DLD1 (cell line): ENCODE data around the gene BIRC2.
"Not testable (repeated sequence)": the region's sequence is repeated elsewhere in the genome, so short reads cannot be mapped to it uniquely, and the experiment has no call there.

Experiments used
- in situ Hi-C: cut with HindIII; loops from 2 replicates; pipeline ENCODE4 v1.10.0; 2017; ENCODE audit warnings: low sequenced_read_pairs

The BIRC2 gene

DNA sequence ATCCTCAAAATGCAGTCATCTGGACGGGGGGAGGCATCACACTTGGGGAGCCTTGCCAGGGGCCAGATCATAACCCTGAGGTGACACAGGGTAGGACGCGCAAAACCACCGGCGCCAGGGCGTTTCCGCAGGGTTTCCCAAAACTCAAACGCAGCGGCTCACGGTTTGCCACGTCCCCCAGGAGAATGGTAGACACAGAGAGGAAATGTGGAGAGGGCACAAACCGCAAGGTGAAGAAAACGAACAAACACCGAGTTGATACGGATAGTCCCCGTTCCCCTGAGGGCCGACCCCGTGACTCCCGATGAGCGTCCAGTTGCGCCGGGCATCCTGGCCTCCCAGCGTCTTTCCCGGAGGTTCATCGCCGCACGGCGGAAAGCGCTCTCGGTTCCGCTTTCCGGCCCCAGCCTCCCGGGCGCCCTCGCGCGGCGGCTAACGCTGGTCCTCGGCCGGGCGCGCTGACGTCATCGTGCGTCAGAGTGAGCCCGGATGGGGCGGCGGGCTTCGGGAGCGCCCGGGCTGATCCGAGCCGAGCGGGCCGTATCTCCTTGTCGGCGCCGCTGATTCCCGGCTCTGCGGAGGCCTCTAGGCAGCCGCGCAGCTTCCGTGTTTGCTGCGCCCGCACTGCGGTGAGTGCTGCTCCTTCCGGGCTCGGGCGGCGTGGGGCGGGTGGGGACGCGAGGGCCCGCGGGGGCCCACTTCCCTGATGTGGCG, at the start of gene BIRC2:
Gene BIRC2, plus strand, starts transcription at position 467 of the 714 bp plus-strand sequence. CDS start 2,641 bp downstream, outside the sequence.
- in situ Hi-C loops, result loop anchor here (5.0 to 10.0 kb wide), 2 partner anchors 148 to 265 kb away; no protein-coding TSS in a partner anchor

DNA sequence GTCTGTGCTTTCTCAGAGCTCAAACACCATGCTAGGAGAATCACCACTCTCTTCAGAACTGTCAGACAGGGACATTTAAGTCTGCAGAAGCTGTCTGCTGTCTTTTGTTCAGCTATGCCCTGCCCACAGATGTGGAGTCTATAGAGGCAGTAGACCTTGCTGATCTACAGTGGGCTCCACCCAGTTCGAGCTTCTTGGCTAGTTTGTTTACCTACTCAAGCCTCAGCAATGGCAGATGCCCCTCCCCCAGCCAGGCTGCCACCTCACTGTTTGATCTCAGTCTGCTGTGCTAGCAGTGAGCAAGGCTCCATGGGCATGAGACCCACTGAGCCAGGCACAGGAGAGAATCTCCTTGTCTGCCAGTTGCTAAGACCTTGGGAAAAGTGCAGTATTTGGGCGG, 46.2 kb upstream of the BIRC2 start:
- in situ Hi-C loops, result not testable (repeated sequence)

DNA sequence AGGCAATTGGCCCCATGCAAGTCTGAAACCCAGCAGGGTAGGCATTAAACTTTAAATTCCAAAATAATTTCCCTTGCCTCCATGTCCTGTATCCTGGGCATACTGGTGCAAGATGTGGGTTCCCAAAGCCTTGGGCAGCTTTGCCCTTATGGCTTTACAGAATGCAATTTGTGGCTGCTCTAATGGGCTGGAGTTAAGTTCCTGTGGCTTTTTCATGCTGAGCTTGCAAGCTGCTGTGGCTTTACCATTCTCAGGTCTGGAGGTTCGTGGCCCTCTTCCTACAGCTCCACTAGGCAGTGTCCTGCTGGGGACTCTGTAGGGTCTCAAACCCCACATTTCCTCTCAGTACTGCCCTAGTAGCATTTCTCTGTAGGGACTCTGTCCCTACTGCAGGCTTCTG, 44.8 kb upstream of the BIRC2 start:
- in situ Hi-C loops, result no loop called here

DNA sequence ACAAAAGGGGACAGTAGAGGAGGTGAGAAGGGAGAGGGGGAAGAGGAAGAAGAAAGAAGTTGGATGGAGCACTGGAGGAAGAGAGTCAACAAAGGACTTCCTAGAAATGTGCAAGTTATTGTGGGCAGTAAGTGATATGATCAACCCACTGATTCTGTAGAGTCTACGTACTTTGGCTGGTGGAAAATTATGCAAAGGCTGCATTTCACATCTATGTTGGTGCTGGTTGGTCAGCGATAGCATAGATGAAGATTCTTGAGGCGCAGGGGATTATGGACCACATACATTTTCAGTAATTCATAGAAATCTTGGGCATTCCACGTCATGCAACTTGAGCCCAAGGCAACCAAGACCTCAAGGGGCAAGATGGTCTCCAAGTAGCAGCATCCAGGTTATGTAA, 42.3 kb upstream of the BIRC2 start:
- in situ Hi-C loops, result no loop called here

DNA sequence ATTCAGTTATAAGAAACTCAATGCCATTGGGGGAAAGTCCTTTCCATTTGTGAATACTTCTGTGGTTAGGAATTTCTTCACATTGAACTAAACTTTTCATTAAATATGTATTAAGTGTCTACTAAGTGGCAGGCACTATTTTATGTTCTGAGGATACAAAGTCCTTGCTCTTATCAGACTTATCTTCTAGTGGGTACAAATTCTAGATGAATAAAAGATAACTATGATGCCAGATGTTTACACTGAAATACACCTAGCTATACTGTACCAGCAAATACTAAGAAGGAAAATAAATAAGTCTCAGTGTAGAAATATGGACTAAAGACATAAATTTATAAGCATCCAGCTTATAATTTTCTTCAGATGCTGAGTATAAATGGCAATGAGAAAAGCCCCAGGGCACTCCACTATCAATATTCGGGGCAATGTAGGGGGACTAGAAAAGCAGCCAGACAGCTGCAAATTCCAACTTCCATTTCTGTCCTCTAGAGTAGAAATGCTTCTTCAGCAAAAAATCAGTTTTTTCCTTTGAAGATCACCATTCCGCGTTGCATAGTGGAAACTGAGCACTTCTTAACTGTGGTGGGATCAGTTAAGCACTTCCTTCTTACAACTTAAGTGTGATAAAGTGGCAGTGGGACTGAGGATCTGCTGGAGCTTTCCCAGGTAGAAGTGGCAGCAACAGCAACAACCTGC, 41.5 kb upstream of the BIRC2 start:
- in situ Hi-C loops, result no loop called here

DNA sequence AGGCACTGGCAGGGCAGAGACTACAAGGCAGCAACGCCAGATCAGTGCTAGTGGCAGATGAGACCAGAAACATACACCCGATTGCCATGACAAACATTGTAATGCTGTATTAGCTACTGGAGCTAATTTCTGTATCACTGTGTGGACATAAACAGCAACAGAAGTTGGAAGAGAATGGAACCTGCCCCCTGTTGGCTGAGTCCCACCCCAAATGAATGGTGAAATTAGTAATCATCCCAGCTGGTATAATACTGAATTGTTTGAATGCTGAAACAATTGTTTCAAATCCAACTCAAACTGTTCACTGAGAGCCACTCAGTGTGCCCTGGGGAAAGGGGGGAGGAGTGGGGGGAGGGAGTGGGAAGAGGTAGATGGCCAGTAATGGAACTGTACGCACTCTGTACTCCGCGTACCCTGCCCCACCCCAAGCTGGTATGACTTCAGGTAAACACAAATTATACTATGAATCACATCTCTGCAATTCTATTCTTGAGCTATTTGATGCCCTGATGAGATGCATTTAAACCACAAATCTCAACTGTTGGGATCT, 40.9 kb upstream of the BIRC2 start:
- in situ Hi-C loops, result no loop called here

DNA sequence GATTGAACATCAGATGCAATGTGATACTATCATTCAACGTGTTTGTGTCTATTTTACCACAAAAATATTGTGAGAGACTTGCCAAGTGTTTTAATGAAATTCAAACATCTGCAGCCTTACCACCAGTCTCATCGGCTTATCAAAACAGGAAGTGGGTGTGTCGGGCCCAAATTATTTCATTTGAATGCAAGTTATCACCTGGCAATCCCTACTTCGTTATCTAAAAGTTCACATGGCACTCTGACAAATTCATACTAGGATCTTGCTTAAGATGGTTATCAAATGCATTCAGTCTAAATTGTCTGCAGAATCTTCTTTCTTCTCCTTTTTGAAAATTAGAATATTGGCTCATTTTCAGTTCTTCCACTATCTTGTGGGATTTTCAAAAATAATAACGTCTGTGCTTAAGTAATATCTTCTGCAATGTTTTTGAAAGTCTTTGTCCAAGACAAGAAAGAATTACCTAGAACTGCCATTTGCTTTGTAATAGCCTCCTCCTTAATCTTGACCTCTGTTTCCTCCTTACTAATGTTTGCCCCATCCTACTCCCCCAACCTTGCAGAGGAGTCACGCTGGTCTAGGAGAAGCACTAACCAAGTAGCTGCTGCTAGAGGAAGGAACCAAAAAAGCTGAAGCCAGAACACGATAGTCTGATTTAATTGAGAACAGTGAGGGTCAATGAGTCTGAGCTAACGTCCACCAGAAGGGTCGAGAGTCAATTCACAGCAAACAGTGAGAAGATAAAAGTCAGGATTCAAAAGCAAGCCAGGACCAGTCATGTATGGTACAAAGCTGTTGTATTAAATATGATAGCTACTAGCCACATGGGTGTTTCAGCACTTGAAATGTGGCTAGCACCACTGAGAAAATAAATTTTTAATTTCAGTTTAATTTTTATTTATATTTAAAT, 39.9 kb upstream of the BIRC2 start:
- in situ Hi-C loops, result no loop called here

DNA sequence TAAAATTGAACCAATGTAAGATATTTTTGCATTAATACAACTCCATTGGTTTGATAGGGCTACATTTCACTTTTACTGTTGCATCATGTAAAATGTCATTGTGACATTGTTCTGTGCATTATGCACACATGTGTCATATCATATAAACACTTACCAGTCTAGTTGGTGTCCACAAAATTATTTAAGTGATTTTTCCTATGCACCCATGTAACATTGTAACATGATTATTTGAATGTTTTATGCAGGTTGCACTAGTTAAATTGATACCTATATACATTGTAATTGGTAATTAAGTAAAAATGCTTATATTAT, 39.3 kb upstream of the BIRC2 start:
- in situ Hi-C loops, result no loop called here

DNA sequence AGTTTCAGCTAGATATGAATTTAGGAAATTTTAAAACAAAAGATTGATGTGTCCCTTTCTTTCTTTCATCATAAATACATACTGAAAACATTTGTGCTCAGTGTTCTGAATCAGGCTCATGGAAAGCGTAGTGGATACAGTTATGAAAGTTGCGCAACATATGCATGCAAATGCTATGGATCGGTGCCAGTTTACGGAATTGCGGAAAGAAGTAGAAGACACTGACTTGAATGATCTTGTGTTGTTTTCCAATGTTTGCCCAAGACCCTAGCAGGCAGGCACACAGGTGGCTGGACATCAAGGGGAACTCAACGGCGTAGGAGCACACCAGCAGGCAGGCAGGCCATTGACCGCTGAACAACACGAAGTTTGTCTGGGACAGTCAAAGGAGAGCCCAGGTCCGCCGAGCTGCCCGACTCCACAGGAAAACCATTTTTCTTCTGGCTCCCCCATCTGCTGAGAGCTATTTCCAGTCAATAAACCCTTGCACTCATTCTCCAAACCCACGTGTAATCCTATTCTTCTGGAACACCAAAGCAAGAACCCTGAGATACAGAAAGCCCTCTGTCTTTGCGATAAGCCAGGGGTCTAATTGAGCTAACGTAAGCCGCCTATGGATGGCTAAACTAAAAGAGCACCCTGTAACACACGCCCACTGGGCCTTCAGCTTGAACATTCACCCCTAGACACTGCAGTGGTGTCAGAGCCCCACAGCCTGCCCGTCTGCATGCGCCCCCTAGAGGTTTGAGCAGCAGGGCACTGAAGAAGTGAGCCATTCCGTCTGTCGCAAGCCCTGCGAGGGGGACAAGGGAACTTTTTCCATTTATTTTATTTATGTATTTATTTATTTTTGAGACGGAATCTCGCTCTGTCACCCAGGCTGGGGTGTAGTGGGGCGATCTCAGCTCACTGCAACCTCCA, 37.1 kb upstream of the BIRC2 start:
- in situ Hi-C loops, result no loop called here

DNA sequence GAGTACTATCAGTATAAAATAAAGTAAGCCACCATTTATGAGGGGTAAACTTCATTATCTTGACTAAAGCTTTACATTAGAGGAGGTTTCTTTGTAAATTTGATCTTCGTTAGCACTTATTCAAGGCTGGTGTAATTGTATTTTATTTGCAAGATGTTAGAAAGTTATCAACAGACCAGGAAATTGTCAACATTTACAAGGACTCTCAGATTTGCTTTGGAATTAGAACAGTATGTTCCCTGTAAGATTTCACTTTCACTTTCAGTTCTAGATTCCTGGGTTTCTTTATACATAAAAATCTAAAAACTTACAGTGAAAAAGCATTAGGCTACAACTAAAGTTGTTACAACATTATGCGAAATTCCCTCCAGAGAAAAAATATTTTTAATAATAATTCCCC, 34.3 kb upstream of the BIRC2 start:
- in situ Hi-C loops, result no loop called here

DNA sequence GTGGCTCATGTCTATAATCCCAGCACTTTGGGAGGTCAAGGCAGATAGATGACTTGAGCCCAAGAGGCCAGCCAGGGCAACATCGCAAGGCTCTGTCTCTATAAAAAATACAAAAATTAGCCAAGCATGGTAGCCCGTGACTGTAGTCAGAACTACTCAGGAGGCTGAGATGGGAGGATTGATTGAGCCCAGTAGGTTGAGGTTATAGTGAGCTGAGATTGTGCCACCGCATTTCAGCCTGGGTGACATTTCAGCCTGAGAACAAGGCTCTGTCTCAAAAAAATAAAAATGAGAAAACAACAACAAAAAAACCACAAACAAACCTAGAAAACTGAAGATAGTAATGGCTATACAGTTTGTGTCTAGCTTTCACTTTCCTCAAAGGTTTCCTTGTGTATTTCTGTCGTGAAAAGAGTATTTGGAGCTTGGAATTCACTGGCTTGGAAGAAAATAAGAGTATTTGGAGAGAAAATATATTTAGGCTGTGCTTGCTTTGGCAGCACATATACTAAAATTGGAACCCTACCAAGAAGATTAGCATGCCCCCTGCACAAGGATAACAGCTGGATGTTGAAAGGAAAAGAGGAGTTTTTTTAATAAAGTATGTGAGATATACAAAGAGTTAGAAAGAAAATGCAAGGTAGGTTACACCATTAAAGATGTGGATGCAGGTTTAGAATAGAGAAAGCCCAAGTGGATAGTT, 33.6 kb upstream of the BIRC2 start:
- in situ Hi-C loops, result no loop called here

DNA sequence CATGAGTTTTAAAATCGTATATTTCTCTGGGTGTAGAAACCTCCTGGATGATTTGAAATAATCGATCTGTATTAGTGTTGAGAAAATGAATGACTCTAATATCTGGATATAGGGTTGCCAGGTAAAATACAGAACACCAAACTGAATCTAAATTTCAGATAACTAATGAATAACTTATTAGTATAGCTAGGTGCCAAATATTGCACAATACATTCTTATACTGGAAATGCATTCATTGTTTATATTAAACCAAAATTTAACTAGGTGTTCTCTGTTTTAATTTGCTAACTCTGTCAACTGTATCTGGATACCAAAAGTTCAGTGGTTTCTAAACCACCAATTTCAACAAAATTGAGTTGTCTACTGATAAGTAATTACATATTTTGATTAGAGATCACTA, 32.2 kb upstream of the BIRC2 start:
- in situ Hi-C loops, result no loop called here

DNA sequence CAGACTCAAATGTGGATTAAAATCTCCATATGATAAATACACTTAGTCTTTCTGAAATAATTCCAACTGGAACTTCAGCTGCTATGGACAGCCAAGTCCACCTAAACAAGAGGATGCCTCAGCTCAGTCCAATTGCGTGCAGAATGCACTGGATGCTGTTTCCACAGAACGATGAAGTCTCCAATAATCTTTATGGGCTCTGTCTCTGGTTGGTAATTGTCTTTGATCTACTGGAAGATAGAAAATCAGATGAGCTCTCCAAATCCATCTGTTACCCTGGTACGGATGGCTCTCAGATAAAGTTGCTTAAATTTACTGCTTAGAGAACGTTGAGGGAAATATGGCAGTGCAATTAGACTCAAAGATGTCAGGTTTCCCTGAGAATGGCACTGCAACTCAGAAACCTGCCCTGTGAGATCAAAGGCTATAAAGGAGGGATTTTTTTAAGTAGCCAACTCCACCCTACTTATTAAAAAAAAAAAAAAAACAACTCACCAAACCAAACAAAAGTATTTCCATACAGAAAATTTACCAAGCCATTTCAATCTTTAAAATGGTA, 30.6 kb upstream of the BIRC2 start:
- in situ Hi-C loops, result no loop called here

DNA sequence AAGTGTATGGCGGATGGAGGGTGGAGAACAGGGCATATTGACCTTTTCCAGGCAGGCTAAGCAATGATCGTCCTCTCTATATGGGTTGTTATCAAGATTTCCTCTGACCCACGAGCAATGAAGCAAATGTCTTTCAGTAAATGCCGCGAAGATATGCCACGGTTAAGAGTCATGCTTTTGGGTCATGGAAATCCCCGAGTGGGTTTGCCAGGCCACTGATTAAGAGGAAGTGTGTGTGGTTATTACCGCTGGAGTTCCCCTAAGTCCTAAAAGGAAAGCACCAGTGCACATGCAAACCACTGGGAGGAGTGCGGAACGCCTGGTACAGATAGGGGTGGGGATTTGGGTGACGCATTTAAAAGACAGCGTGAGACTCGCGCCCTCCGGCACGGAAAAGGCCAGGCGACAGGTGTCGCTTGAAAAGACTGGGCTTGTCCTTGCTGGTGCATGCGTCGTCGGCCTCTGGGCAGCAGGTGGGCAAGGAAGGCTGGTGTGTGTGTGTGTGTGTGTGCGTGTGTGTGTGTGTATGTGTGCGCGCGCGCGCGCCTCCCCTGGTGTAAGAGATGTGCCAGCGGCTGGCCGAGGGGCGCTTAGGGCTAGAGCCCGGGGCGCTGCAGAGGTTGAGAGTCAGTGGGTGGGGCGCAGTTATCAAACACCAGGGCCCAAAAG, 29.8 kb upstream of the BIRC2 start, which contains the start of gene BIRC3:
Gene BIRC3, plus strand, starts transcription at position 386 of the 669 bp plus-strand sequence. CDS start 7,026 bp downstream, outside the sequence.
- in situ Hi-C loops, result no loop called here

DNA sequence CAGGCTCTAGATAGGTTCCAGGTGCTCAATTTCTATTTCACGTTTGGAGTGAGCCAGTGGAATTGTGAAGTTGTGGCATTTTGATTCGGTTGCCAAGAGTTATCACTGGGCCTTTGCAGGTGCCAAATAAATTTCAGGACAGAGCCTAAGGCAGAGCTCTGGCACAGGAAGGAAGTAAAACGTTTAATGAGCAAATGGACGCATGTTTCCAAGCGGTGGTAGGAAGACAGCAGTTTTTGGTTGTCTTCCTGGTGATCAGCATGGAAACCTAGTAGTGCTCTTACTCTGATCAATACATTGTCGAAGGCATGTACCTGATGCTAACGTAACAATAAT, 29.3 kb upstream of the BIRC2 start:
- in situ Hi-C loops, result no loop called here

DNA sequence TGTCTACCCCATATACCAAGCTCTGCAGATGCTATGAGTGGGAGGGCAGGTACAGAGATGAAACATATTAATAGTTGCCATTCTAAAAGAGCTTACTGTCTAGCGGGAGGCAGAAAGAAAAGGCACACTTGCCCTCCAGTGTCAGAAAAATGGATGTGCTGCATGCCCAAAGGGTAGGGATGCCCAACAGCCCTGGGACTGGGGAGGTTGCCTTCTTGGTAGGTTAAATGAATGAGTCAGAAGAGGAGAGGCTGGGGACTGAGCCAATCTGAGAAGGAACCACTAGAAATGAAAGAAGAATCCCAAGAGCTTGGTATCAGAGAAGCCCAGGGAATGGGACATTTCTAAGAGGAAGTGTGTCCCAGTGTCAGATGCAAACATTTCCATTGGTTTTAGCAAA, 28.5 kb upstream of the BIRC2 start:
- in situ Hi-C loops, result no loop called here

DNA sequence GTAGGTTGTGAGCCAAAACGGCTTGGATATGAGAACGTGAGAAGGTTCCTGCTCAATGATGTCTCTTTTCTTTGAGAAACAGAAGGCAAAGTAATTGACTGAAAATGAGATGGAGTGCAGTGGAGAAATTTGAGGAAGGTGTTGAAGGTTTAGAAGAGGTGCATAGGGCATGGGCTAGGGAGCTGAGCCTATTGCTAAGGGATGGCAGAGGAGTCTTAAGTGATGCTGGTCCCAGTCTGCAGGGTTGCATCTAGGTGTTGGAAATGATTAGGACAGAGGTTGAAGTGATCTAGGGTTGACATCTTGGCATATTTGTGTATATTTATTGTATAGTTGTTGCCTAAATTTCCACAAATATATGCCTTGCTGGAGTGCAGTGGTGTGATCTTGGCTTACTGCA, 27.5 kb upstream of the BIRC2 start:
- in situ Hi-C loops, result no loop called here

DNA sequence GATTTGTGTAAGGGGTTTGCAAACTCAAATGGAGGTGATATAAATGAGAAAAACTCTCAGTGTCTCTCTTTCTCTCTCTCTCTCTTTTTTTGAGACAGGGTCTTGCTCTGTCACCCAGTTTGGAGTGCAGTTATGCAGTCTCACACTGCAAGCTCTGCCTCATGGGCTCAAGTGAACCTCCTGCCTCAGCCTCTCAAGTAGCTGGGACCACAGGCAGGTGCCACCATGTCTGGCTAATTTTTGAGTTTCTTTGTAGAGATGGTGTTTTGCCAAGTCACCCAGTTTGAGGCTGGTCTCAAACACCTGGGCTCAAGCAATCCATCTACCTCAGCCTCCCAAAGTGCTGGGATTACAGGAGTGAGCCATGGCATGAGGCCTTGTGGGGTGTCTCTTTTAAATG, 26.8 kb upstream of the BIRC2 start:
- in situ Hi-C loops, result no loop called here

DNA sequence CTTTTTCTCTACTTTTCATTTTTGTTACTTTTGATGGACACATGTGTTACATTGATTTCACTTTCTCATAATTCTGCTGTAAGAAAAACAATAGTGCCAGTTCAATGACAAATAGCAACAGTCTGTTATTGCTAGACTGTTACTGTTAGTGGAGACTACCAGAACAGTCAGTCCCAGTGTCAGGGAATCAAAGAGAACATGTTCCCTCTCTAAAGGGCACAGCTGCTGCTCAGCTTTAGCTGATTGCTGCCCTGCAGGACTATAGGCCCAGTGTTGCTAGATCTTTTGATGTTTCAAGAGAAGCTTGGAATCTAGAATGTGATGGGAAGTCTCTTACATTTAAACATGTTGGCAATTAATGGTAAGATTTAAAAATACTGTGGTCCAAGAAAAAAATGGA, 26.3 kb upstream of the BIRC2 start:
- in situ Hi-C loops, result no loop called here
